ENCODE data around the gene NAXE.

NAXE gene

GRCh38 chr1:156571261-156571852 is 20.2 kb upstream of the NAXE start:
- TF ChIP-seq CTCF (IDR thresholded peaks at IDR 0.05; ENCODE audit: extremely low read depth, missing control alignments) = no peak
- DNase-seq (ENCODE audit: low spot score) = no peak

GRCh38 chr1:156571919-156572662 is 19.5 kb upstream of the NAXE start, which contains the start of gene IQGAP3:
IQGAP3 (minus strand) TSS chr1:156572565; CDS start chr1:156572529, 36 bp downstream.
- no peak for TF ChIP-seq CTCF (IDR thresholded peaks at IDR 0.05; ENCODE audit: extremely low read depth, missing control alignments)
- peak; percentile 90 for DNase-seq (ENCODE audit: low spot score)

GRCh38 chr1:156572663-156573018 is 18.9 kb upstream of the NAXE start:
- no peak for DNase-seq (ENCODE audit: low spot score)
- TF ChIP-seq CTCF (IDR thresholded peaks at IDR 0.05; ENCODE audit: extremely low read depth, missing control alignments) = no peak

GRCh38 chr1:156574039-156574633 is 17.4 kb upstream of the NAXE start:
- no peak for TF ChIP-seq CTCF (IDR thresholded peaks at IDR 0.05; ENCODE audit: extremely low read depth, missing control alignments)
- no peak for DNase-seq (ENCODE audit: low spot score)

GRCh38 chr1:156577550-156577949 is 14.0 kb upstream of the NAXE start:
- no peak for TF ChIP-seq CTCF (IDR thresholded peaks at IDR 0.05; ENCODE audit: extremely low read depth, missing control alignments)
- DNase-seq (ENCODE audit: low spot score) = no peak

- DNase-seq (ENCODE audit: low spot score) = no peak
- no peak for TF ChIP-seq CTCF (IDR thresholded peaks at IDR 0.05; ENCODE audit: extremely low read depth, missing control alignments)
These were observed 13.5 kb upstream of the NAXE start for GRCh38 chr1:156578055-156578454.

GRCh38 chr1:156579472-156579871 is 12.1 kb upstream of the NAXE start, which contains the start of gene TTC24:
TTC24 (plus strand) TSS chr1:156579723; CDS start chr1:156581365, 1,642 bp downstream.
- TF ChIP-seq CTCF (IDR thresholded peaks at IDR 0.05; ENCODE audit: extremely low read depth, missing control alignments) = no peak
- DNase-seq (ENCODE audit: low spot score) = no peak
